NCI-H2171 (cell line): ENCODE results near the gene MSL3.

ENCODE experiments used
- DNase-seq: peaks from one replicate; lab custom pipeline; 2025; lab: John Stamatoyannopoulos, UW

Gene MSL3

GRCh38 chrX:11759461-11760311 is 1.6 kb downstream of the MSL3 start:
- DNase-seq: peak; percentile 66

GRCh38 chrX:11760958-11761357 is 2.9 kb downstream of the MSL3 start:
- DNase-seq: no peak

- no peak for DNase-seq
Observed at GRCh38 chrX:11764602-11765067, 6.6 kb downstream of the MSL3 start.

GRCh38 chrX:11765449-11765848 is 7.4 kb downstream of the MSL3 start:
- no peak for DNase-seq

GRCh38 chrX:11766487-11766886 is 8.4 kb downstream of the MSL3 start:
- DNase-seq: no peak

- no peak for DNase-seq
Observed at GRCh38 chrX:11768039-11768438, 10.0 kb downstream of the MSL3 start.

GRCh38 chrX:11770320-11770719 is 12.3 kb downstream of the MSL3 start:
- no peak for DNase-seq

- no peak for DNase-seq
Observed at GRCh38 chrX:11778230-11778629, 20.2 kb downstream of the MSL3 start.

- DNase-seq: no peak
Observed at GRCh38 chrX:11781133-11781532, 23.1 kb downstream of the MSL3 start.

GRCh38 chrX:11781734-11782370 is 23.8 kb downstream of the MSL3 start:
- DNase-seq: no peak

- no peak for DNase-seq
Observed at GRCh38 chrX:11784543-11784942, 26.5 kb downstream of the MSL3 start.

GRCh38 chrX:11786862-11787261 is 28.8 kb downstream of the MSL3 start:
- no peak for DNase-seq

GRCh38 chrX:11787564-11787963 is 29.5 kb downstream of the MSL3 start:
- no peak for DNase-seq

GRCh38 chrX:11789809-11790208 is 31.8 kb downstream of the MSL3 start:
- DNase-seq: no peak

- no peak for DNase-seq
Observed at GRCh38 chrX:11791090-11791489, 33.1 kb downstream of the MSL3 start.

GRCh38 chrX:11791537-11791936 is 33.5 kb downstream of the MSL3 start:
- DNase-seq: no peak

- DNase-seq: no peak
Observed at GRCh38 chrX:11792461-11793421, 34.7 kb downstream of the MSL3 start.

GRCh38 chrX:11793734-11794133 is 35.7 kb downstream of the MSL3 start:
- no peak for DNase-seq

GRCh38 chrX:11813341-11813740 is 55.3 kb downstream of the MSL3 start:
- DNase-seq: no peak
